NCI-H774 (cell line): ENCODE measurements around the gene C2CD5.
A peak's percentile ranks its signal among the peaks of the same experiment; 100 is the strongest.
"Not testable (repeated sequence)": the region's sequence is repeated elsewhere in the genome, so short reads cannot be mapped to it uniquely, and the experiment has no call there.

ENCODE experiments used
- DNase-seq: peaks from one replicate; lab custom pipeline; 2025; lab: John Stamatoyannopoulos, UW

C2CD5 gene, protein sequence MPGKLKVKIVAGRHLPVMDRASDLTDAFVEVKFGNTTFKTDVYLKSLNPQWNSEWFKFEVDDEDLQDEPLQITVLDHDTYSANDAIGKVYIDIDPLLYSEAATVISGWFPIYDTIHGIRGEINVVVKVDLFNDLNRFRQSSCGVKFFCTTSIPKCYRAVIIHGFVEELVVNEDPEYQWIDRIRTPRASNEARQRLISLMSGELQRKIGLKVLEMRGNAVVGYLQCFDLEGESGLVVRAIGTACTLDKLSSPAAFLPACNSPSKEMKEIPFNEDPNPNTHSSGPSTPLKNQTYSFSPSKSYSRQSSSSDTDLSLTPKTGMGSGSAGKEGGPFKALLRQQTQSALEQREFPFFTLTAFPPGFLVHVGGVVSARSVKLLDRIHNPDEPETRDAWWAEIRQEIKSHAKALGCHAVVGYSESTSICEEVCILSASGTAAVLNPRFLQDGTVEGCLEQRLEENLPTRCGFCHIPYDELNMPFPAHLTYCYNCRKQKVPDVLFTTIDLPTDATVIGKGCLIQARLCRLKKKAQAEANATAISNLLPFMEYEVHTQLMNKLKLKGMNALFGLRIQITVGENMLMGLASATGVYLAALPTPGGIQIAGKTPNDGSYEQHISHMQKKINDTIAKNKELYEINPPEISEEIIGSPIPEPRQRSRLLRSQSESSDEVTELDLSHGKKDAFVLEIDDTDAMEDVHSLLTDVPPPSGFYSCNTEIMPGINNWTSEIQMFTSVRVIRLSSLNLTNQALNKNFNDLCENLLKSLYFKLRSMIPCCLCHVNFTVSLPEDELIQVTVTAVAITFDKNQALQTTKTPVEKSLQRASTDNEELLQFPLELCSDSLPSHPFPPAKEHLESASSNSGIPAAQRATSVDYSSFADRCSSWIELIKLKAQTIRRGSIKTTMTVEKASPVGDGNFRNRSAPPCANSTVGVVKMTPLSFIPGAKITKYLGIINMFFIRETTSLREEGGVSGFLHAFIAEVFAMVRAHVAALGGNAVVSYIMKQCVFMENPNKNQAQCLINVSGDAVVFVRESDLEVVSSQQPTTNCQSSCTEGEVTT

DNA sequence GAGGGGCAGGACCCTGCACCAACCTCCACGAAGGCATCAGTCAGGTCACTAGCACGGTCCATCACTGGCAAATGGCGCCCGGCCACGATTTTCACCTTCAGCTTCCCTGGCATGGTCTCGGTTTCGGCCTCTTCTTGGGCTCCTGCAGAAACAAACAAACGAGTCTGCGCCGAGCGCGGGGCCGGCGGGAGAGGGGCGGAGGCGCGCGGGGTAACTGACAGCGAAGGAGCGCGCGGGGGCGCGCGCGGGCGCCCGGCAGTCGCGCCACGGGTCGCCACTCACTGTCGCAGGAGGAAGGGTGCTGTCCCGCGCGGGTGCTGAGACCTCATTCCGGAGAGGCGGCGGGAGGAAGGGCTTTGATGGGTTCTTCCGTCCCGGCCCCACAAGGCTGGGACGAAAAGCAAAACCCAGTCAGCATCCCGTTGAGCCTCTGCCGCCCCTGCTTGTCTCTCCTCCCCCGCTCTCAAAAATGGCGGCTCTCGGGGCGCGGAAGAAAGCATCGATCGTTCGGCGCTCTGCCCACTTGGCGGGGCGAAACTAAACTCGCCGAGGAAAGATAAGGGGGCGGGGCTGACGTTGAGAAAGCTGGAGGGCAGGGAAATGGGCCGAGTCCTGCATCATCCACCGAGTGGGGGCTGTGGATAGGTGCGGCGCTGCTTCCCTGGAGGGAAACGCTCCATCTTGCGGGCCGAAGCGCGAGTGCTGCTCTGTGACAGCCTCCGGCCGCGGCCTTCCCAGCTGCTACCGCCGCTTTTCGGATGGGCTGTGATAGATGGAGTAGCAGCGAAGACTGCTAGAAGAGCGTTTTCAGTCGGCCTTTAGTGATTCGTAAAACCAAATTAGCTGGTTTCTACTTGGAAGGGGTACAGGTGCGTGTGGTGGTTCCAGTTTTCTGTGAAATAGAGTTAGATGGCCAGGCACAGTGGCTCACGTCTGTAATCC lies at the start of gene C2CD5:
Gene C2CD5 (minus strand): TSS at position 505 of the 942 bp plus-strand sequence. CDS start 392 bp downstream, at position 113.
- peak; percentile 98 for DNase-seq

DNA sequence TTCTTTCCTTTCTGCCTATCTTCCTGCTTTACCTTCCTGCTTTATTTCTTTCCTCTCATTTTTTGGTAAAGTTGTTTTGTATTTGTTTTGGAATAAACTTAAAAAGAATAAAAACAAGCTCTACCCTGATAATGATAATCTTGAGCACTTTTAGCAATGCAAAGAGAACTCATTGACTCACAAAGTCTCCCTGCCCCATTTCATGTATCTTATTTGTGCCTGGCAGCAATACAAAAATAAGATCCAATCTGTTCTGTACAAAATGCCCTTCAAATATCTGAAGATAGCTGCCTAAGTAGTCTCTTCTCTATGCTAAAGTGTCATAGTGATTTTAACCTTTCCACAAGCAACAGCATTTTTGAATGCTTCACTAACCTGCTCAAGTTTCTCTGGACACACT lies 49.5 kb upstream of the C2CD5 start:
- DNase-seq: no peak

DNA sequence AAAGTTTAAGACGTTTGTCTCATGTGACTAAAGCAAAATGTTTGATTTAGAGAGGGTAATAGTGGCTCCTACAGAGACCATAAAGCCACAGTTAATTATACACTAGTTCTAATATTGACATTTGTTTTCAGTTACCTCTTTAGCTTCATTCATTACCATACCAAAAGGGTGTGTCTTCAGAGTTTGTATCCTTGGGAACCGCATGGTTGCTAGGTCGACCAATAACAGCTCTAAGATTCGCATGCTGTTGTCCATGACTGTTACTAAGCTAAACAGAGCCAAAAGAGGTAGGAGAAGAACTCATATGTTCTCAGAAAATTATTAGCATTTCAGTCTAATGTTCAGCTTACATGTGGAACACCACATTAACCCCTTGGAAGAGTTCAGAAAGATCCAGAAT lies 44.5 kb upstream of the C2CD5 start:
- peak; percentile 91 for DNase-seq

DNA sequence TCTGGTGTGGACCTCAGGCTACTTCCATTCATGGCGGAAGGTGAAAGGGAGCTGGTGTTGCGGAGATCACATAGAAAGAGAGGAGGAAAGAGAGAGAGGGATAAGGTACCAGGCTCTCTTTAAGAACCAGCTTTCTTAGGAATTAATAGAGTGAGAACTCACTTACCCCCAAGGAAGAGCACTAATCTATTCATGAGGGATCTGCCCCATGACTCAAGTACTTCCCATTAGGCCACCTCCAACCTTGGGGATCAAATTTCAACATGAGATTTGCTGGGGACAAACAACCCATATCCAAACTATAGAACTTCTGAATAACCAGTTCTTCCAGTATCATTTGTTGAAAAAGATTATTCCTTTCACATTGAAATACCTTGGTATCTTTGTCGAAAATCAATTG lies 34.0 kb upstream of the C2CD5 start:
- DNase-seq: no peak

DNA sequence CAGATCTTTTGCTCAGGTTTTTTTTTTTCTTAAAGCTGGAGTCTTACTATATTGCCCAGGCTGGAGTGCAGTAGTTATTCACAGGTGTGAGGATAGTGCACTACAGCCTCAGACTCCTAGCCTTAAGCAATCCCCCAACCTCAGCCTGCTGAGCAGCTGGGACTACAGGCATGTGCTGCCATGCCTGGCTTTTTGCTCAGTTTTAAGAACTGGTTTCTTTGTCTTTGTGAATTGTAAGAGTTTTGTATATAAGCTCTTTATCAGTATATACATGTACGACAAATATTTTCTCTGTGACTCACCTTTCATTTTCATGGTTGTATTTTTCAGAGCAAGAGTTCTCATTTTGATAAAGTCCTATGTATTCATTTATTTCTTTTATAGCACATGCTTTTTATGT lies 33.3 kb upstream of the C2CD5 start:
- no peak for DNase-seq

DNA sequence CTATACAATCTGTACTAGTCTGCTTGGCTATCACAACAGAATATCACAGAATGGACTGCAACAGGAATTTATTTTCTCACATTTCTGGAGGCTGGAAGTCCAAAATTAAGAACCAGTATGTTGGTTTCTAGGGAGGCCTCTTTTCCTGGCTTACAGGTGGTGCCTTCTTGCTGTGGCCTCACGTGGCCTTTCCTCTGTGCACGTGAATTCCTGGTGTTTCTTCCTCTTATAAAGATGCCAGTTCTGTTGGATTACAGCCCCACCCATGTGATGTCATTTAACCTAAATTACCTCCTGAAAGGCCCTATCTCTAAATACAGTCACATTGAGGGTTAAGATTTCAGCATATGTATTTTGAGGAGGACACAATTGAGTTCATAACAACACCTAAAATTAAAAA lies 32.1 kb upstream of the C2CD5 start:
- no peak for DNase-seq

DNA sequence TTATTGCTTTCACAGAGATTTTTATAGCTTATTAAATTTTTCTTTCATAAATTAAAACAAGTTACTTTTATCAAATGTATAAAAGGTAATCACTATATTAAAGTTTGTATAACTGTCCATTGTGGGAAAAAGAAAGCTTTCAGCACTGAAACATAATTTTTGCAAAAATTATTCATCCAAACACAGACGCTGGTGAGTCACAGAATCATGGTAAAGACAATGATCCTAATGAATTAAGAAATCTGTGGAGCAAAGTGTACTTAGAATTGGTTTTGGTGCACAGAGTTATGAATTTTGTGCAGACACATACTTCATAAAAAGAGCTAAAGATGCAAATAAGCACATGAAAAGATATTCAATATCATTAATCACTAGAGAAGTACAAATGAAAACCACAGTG lies 31.7 kb upstream of the C2CD5 start:
- DNase-seq: no peak

DNA sequence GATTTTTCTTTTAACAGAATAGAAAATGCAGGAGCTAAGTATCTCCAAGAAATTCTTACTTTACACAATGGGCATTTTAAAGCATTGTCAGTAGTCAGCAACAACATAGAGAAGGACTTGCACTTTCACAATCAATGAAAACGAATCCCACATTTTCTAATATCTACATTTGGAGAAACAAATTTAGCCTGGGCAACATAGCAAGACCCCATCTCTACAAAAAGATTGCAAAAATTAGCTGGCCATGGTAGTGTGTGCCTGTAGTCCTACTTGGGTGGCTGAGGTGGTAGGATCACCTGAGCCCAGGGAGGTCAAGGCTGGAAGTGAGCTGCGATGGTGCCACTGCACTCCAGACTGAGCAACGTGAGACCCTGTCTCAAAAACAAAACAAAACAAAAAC lies 30.6 kb upstream of the C2CD5 start:
- no peak for DNase-seq

DNA sequence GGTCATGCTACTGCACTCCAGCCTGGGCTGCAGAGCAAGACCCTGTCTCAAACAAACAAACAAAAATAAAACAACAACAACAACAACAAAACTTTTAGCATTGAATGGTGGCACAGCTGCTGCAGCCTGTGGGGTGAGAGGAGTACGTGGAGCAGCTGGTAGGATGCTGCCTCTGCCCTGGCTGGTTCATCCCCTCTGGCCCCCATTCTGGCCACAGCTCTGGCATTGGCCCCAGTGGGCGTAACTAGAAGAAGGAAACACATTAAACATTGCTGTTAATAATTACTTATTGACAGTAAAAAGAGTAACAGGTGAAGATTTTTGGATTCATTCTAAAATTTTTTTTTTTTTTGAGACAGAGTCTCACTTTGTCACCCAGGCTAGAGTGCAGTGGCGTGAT lies 28.8 kb upstream of the C2CD5 start:
- DNase-seq: no peak

DNA sequence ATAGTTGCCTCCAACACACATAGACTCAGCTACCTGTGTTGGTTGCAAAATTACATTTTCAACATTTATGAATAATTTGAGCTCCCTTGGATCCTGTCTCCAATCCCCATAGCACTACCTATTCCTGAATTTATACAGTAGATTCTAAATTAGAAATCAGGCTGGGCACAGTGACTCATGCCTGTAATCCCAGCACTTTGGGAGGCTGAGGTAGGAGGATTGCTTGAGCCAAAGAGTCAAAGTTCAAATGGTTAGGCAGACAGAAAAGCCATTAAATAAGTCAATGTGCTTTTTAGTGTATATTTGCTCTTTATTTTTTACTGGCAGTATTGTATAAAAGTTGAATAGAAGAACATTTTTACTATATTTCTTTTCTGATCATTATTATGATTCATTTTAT lies 24.9 kb upstream of the C2CD5 start:
- no peak for DNase-seq

DNA sequence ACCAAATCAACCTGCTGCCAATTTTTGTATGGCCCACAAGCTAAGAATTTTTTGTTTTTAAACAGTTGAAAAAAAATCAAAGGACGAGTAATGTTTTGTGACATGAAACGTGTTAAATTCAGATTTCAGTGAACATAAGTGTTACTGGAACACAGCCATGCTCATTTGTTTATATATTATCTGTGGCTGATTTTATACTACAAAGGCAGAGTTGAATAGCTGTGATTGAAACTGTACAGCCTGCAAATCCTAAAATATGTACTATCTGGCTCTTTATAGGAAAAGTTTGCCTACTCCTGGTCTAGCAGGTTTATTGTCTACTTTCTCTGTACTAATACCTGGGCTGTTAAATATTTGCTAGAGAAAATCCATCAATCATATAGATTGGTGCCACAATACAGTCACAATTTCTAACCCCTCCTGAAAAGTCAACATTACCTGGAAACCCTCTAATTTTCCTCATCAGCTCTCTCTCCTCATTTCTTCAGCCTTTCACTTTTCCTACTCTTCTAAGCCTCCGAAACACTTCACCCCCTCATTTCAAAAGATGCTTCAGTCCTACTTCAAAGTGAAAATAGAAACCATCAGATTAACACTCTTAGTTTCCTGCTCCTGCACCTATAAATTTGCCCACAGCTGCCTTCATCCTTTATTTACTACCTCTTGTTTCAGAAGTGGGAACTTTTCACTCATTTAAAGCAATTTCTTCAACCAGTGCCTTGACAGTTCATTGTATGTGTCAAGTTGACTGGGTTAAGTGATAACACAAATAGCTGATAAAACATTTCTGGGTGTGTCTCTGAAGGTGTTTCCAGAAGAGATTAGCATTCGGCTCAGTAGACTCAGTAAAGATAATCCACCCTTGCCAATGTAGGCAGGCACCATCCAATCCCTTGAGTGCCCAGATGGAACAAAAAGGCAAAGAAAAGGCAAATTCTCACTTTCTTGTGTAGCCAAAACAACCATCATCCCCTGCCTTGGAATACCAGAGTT lies 18.0 kb upstream of the C2CD5 start:
- DNase-seq: peak; percentile 32

DNA sequence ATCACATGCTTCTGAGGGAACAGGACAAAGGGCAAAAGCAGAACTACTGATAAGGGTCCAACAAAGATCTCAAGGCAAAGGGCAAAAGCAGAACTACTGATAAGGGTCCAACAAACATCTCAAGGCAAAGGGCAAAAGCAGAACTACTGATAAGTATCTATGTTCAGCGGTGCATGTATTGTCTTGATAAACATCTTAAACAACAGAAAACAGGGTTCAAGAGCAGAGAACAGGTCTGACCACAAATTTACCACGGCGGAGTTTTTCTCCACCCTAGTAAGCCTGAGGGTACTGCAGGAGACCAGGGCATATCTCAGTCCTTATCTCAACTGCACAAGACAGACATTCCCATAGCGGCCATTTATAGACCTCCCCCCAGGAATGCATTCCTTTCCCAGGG lies 10.4 kb upstream of the C2CD5 start:
- DNase-seq: not testable (repeated sequence)

DNA sequence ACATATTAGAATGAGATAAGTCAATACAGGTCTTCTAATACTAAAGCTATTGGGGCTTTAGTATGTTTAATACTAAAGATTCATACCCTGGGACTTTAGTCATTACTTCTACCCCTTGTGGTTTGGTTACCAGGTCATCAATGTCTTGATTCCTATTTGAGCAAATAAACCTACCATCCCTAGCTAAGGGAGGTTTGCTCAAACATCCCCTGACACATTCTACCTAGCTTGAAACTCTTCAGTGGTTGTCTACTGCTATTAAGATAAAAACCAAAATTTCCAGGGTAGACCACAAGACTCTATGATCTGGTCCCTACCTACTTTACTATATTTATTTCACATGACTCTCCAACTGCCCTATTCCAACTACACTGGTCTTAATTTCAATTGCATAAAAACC lies 7.3 kb upstream of the C2CD5 start:
- no peak for DNase-seq

DNA sequence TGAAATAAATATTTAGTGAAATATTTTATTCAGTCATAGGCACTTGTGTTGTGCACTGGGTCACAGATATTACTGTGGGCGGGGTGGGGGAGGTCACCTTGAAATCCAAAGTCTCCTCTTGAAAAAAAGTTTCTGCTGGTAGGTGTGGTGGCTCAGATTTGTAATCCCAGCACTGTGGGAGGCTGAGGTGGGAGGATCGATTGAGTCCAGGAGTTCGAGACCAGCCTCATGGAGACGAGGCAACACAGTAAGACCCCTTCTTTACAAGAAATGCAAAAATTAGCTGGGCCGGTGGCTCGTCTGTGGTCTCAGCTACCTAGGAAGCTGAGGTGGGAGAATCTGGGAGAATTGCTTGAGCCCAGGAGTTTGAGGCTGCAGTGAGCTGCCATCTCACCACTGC lies 913 bp upstream of the C2CD5 start:
- no peak for DNase-seq

DNA sequence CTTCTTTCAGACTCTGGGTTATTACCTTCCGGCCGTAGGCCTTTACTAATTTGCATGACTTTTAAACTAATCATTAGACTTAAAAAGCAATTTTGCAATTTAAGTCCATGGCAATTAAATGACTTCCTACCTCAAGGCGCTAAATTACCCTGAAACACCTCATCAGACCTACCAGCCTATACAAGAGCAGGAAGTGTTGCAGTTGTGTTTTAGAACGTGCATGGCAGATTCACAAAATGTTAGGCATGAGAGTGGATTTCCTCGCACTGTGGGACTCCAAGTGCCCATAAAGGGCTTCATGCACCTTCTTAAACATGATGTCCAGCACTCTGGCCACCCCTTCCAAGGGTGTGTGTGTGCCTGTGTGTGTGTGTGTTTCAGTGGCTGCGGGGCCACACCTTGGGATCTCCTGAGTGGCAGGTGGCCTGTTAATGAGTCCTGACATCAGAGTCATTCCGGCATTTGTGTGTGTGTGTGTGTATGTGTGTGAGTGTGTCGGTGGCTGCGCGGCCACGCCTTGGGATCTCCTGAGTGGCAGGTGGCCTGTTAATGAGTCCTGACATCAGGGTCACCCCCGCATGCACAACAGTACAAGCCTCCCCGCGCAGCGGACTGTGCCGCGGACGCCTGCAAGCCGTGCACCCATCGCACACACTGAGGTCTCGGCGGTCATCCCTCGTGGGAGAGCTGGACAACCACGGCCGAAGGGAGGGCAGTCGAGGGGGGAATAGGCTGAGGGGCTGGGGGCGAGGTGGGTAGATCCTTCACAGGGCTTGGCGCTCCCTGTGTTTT lies 900 bp downstream of the C2CD5 start:
- peak; percentile 83 for DNase-seq

DNA sequence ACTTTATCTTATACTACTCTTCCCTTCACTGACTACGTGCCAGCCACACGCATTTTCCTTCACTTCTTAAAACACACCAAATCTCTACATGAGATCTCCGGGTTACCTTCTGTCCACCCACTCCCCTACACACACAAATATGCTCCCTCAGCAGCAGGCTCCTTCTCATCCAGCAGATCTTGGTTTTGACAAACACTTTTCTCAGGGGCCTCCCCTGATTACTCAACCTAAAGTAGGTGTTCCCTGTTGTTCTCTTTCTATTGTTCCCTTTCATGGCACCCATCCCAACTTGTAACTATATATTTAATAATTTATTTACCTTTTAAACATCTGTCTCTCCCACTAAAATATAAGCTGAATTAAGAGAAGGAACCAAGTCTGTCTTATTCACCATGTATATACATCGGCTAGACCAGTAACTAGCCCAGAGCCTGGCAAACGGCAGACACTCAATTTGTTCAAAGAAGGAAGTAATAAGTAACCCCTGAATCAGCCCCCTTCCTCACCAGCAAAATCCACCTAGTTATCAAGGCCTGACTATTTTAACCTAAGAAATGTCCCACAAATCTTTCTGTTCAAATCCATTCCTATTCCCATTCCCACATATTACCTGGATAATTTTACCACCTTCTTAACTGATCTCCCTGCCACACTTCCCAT lies 2.7 kb downstream of the C2CD5 start:
- DNase-seq: no peak

DNA sequence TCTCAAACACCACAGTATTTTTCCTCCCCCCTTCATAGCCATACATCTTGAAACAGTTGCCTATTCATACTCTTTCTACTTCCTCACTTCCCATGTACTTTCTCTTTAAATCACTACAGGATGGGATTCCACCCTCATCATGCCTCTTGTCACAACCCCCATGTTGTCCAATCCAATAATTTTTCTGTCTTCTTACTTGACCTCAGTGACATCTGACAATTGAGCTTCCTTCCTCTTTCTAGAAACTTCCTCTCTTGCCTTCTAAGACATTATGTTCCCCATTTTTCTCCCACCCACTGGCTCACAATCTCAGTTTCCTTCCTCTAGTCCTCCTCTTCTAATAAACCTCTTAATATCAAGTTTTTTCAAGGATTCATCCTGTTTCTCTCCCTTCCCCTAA lies 5.3 kb downstream of the C2CD5 start:
- no peak for DNase-seq

DNA sequence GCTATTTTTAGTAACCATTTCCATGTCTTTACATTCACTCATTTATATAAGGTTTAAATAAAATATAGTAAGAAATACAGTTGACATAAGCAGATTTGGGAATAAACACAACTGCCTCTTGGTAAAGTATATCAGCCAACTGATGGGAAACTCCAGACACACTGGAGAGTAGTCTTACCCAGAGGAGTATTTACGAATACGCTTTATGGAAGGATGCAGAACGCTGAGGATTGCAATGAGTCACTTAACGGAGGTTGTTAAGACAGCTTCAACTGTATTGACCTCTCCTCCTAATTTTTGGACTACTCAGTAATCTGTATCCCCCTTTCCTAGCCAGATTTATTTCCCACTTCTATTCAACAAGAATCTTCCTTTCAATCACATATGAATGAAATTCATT lies 6.0 kb downstream of the C2CD5 start:
- DNase-seq: no peak

DNA sequence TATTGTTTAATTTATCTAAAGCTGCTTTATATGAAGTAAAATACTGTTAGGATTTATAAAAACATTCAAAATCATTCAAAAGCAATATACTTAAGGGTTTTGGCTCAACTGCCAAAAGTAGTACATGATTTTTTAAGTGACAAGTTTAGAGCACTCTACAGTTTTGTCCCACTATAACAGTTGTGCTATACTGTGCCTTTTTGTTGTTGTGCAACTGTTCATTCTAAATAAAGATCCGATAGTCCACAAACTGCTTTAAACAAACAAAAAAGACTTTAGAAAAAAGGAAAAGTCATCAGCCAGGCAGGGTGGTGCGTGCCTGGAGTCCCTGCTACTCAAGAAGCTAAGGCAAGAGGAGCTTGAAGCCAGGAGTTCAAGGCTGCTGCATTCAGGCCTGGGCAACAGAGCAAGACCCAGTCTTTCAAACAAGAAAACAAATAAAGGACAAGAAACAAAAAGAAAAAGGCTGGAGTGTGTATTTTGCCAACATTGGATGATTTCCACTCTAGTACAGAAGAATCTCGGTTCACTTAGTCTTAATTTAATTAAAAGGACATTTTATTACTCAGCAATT lies 7.3 kb downstream of the C2CD5 start:
- DNase-seq: no peak
